ENCODE results near the gene KIF3C. TPM values are rescaled to one million over a fixed set of nuclear protein-coding genes. Genes with fewer than 3 reads are reported as not detected.
"Not testable (repeated sequence)": the region's sequence is repeated elsewhere in the genome, so short reads cannot be mapped to it uniquely, and the experiment has no call there.

KIF3C gene
- polyA plus RNA-seq, 4 donors = 14.9 to 21.2 (median 17.5) TPM

- DNase-seq (ENCODE audit: low read depth in 4 of 4, low spot score in 3 of 4) = no peak
Measured at GRCh38 chr2:26000561-26001082, 18.3 kb upstream of the KIF3C start.

GRCh38 chr2:25999406-25999805 lies 17.1 kb upstream of the KIF3C start:
- not testable (repeated sequence) for DNase-seq (ENCODE audit: low read depth in 4 of 4, low spot score in 3 of 4)

- not testable (repeated sequence) for DNase-seq (ENCODE audit: low read depth in 4 of 4, low spot score in 3 of 4)
Measured at GRCh38 chr2:25998816-25999383, 16.6 kb upstream of the KIF3C start.

- no peak for DNase-seq (ENCODE audit: low read depth in 4 of 4, low spot score in 3 of 4)
Measured at GRCh38 chr2:25996844-25997243, 14.5 kb upstream of the KIF3C start.

GRCh38 chr2:25994509-25994908 lies 12.2 kb upstream of the KIF3C start:
- no peak for DNase-seq (ENCODE audit: low read depth in 4 of 4, low spot score in 3 of 4)

GRCh38 chr2:25993049-25993448 lies 10.8 kb upstream of the KIF3C start:
- DNase-seq (ENCODE audit: low read depth in 4 of 4, low spot score in 3 of 4) = no peak

- no peak for DNase-seq (ENCODE audit: low read depth in 4 of 4, low spot score in 3 of 4)
Measured at GRCh38 chr2:25992556-25992955, 10.3 kb upstream of the KIF3C start.

- DNase-seq (ENCODE audit: low read depth in 4 of 4, low spot score in 3 of 4) = no peak
Measured at GRCh38 chr2:25991965-25992364, 9.7 kb upstream of the KIF3C start.

- no peak for DNase-seq (ENCODE audit: low read depth in 4 of 4, low spot score in 3 of 4)
Measured at GRCh38 chr2:25989154-25989553, 6.9 kb upstream of the KIF3C start.

- DNase-seq (ENCODE audit: low read depth in 4 of 4, low spot score in 3 of 4) = no peak
Measured at GRCh38 chr2:25988134-25988533, 5.8 kb upstream of the KIF3C start.

GRCh38 chr2:25983735-25984134 lies 1.4 kb upstream of the KIF3C start:
- DNase-seq (ENCODE audit: low read depth in 4 of 4, low spot score in 3 of 4) = no peak

GRCh38 chr2:25982968-25983280 lies 627 bp upstream of the KIF3C start:
- DNase-seq (ENCODE audit: low read depth in 4 of 4, low spot score in 3 of 4) = no peak

GRCh38 chr2:25981596-25982272 lies 563 bp downstream of the KIF3C start:
- no peak for DNase-seq (ENCODE audit: low read depth in 4 of 4, low spot score in 3 of 4)

- DNase-seq (ENCODE audit: low read depth in 4 of 4, low spot score in 3 of 4) = no peak
Measured at GRCh38 chr2:25980951-25981350, 1.3 kb downstream of the KIF3C start.

- DNase-seq (ENCODE audit: low read depth in 4 of 4, low spot score in 3 of 4) = no peak
Measured at GRCh38 chr2:25980076-25980887, 2.0 kb downstream of the KIF3C start.

- DNase-seq (ENCODE audit: low read depth in 4 of 4, low spot score in 3 of 4) = no peak
Measured at GRCh38 chr2:25979001-25979400, 3.3 kb downstream of the KIF3C start.

GRCh38 chr2:25977768-25978167 lies 4.5 kb downstream of the KIF3C start:
- DNase-seq (ENCODE audit: low read depth in 4 of 4, low spot score in 3 of 4) = no peak

- DNase-seq (ENCODE audit: low read depth in 4 of 4, low spot score in 3 of 4) = no peak
Measured at GRCh38 chr2:25976983-25977741, 5.1 kb downstream of the KIF3C start.

GRCh38 chr2:25972049-25972823 lies 10.1 kb downstream of the KIF3C start:
- no peak for DNase-seq (ENCODE audit: low read depth in 4 of 4, low spot score in 3 of 4)

GRCh38 chr2:25971596-25971995 lies 10.7 kb downstream of the KIF3C start:
- DNase-seq (ENCODE audit: low read depth in 4 of 4, low spot score in 3 of 4) = no peak
